Gastrocnemius medialis (tissue), 4 donors: Measurements from ENCODE around the gene HS3ST6. TPM values are rescaled to one million over a fixed set of nuclear protein-coding genes. Genes with fewer than 3 reads are reported as not detected.
"Not testable (repeated sequence)": the region's sequence is repeated elsewhere in the genome, so short reads cannot be mapped to it uniquely, and the experiment has no call there.

Experiments
- ATAC-seq, 2 donors: fragments of 150-250 bp; one replicate each; pipeline ENCODE4 v1.9.1; 2016
- DNase-seq, 2 donors: peaks; one replicate each; pipeline ENCODE4 v3.0.0-alpha.2; 2019
- H3K27ac ChIP-seq, 4 donors: fragments of 200-600 bp; sonication (generic); 1 replicate in 1 of 4; 2 replicates in 3 of 4; pipeline ENCODE4 v1.5.1; 2016 to 2018; ENCODE audit warnings: mild to moderate bottlenecking in 2 of 4, moderate library complexity in 1 of 4
- H3K27me3 ChIP-seq, 3 donors: fragments of 200-600 bp; sonication (generic) in 2 of 3; 1 replicate in 1 of 3; 2 replicates in 2 of 3; pipeline versions ENCODE4 v1.5.1 to v1.6.0; 2016 to 2019; ENCODE audit warnings: mild to moderate bottlenecking in 1 of 3, moderate library complexity in 1 of 3
- H3K36me3 ChIP-seq, 2 donors: fragments of 200-600 bp; sonication (generic) in 1 of 2; one replicate each; pipeline ENCODE4 v1.5.1; 2017 to 2018
- H3K4me1 ChIP-seq, 2 donors: fragments of 200-600 bp; sonication (generic) in 1 of 2; one replicate each; pipeline ENCODE4 v1.5.1; 2016 to 2017; ENCODE audit warnings: mild to moderate bottlenecking in 2 of 2
- H3K4me3 ChIP-seq, 4 donors: fragments of 200-600 bp; sonication (generic) in 3 of 4; 1 replicate in 1 of 4; 2 replicates in 3 of 4; pipeline ENCODE4 v1.5.1; 2016 to 2019; ENCODE audit warnings: mild to moderate bottlenecking in 2 of 4
- H3K9me3 ChIP-seq, 3 donors: fragments of 200-600 bp; sonication (generic) in 2 of 3; 1 replicate in 1 of 3; 2 replicates in 2 of 3; pipeline ENCODE4 v1.5.1; 2016 to 2019
- POLR2A ChIP-seq, 2 donors: fragments of 450-650 bp; IDR thresholded peaks; one replicate each; pipeline ENCODE4 v1.6.1; 2017; ENCODE audit warnings: antibody characterized with exemption in 2 of 2, mild to moderate bottlenecking in 2 of 2, moderate library complexity in 2 of 2
- in situ Hi-C, 4 donors: fragments of 200-750 bp; cut with MboI; loops; one replicate each; pipeline versions ENCODE4 v1.15.0 to v1.8.0; 2017; ENCODE audit warnings: low sequenced_read_pairs in 4 of 4
- intact Hi-C: fragments of 100-400 bp; cut with DNase I; formaldehyde crosslinking; loops from one replicate; pipeline ENCODE4 v1.15.1; 2023; ENCODE audit warnings: low total_unique reads
- total RNA-seq, 4 donors: library from RNA; depleted of rRNA; stranded (reverse); fragments of >200 nt; gene quantifications; one replicate each; pipeline versions ENCODE4 v1.1.0 to v1.2.3, GENCODE V29; 2016
- TF ChIP-seq, protein P1 (sequence below), 5 experiments: fragments of 450-650 bp in 3 of 5; fragments of 200-600 bp in 2 of 5; sonication (generic) in 2 of 5; IDR thresholded peaks in 4 of 5; conservative IDR thresholded peaks in 1 of 5; 1 replicate in 4 of 5; 2 replicates in 1 of 5; pipeline ENCODE4 v1.5.1; 2016 to 2019; ENCODE audit warnings: antibody characterized with exemption in 5 of 5, mild to moderate bottlenecking in 3 of 5, moderate library complexity in 3 of 5

The HS3ST6 gene
- total RNA-seq, 4 donors from 2014 or later = not detected

DNA sequence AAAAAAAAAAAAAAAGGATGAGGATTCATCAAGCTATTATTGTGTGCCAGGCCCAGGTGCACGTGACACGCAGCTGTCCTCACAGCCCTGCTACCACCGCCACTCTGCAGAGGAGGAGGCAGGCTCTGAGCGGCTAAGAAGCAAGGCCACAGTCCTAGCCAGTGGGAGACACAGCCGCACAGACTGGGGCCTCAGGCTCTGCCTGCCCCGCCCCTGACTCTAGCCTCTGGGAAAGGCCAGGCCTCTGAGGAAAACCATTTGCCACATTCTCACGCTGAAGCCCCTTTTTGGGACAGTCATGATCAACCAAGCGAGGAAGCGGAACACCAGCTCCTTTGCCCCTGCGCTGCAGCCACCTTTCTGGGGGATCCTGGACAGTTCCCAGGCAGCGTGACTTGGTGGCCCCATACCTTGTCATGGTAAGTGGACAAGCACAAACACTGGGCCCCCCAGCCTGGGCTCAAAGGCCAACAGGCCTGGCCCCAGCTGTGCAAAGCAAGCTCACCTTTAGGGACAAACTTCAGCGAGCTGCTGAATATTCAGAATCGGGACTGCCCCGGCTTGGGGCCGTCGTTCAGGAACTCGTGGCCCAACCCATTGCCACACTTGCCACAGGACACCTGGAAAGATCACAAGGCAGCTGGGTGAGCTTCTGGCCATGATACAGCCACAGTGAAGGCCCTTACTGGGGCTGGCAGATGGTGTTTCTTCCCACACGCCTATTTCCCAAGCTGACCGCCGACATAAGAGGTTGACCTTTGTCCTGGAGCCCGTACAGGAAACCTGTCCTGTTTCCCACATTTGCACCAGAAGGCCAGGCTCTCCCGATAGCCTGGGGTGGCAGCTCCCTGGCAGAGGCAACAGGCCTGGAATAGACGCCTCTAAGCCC, 22.3 kb upstream of the HS3ST6 start:
- Histone ChIP-seq H3K27ac (peak overlapping the region; percentile 98 to 100 (median 98)), H3K36me3 (peaks cover 4 to 39% of the 10 kb centered on the region in 2 donors), H3K4me3 (peak overlapping the region in 2 of 4 donors; percentile 13 to 15), H3K27me3 (no peaks in the 10 kb centered on the region), H3K9me3 (no peaks in the 10 kb centered on the region), H3K4me1 (peaks cover 28 to 42% of the 10 kb centered on the region in 2 donors)
- in situ Hi-C loops (no loop called here), intact Hi-C loops (loop anchor here (10.0 kb wide), 1 partner anchor 594 kb away; the partner anchor contains the start of genes CEMP1 and PDPK1)
- ATAC-seq (peak; percentile 15 to 50), DNase-seq (peak in 1 of 2 donors; percentile 88)
- TF ChIP-seq, protein P1, sequence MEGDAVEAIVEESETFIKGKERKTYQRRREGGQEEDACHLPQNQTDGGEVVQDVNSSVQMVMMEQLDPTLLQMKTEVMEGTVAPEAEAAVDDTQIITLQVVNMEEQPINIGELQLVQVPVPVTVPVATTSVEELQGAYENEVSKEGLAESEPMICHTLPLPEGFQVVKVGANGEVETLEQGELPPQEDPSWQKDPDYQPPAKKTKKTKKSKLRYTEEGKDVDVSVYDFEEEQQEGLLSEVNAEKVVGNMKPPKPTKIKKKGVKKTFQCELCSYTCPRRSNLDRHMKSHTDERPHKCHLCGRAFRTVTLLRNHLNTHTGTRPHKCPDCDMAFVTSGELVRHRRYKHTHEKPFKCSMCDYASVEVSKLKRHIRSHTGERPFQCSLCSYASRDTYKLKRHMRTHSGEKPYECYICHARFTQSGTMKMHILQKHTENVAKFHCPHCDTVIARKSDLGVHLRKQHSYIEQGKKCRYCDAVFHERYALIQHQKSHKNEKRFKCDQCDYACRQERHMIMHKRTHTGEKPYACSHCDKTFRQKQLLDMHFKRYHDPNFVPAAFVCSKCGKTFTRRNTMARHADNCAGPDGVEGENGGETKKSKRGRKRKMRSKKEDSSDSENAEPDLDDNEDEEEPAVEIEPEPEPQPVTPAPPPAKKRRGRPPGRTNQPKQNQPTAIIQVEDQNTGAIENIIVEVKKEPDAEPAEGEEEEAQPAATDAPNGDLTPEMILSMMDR (IDR thresholded peaks at IDR 0.05 in 4 of 5, conservative IDR thresholded peaks at IDR 0.05 in 1 of 5) = no peak
- peak in 1 of 2 donors; percentile 26 for TF ChIP-seq POLR2A (IDR thresholded peaks at IDR 0.05)

DNA sequence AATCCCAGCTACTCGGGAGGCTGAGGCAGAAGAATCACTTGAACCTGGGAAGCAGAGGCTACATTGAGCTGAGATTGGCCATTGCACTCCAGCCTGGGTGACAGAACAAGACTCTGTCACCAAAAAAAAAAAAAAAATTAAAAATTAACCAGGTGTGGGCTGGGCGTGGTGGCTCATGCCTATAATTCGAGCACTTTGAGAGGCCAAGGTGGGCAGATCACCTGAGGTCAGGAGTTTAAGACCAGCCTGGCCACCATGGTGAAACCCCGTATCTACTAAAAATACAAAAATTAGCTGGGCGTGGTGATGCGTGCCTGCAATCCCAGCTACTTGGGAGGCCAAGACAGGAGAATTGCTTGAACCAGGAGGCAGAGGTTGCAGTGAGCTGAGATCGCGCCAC, 21.6 kb upstream of the HS3ST6 start:
- H3K9me3 ChIP-seq, H3K27me3 ChIP-seq, ATAC-seq, DNase-seq, H3K4me3 ChIP-seq, in situ Hi-C loops: not testable (repeated sequence)
- Histone ChIP-seq H3K36me3 (peaks cover 4 to 39% of the 10 kb centered on the region in 2 donors), H3K27ac (peak overlapping the region; percentile 98 to 100 (median 98)), H3K4me1 (peaks cover 28 to 37% of the 10 kb centered on the region in 2 donors)
- intact Hi-C loops = loop anchor here (10.0 kb wide), 1 partner anchor 595 kb away; the partner anchor contains the start of genes CEMP1 and PDPK1

GRCh38 chr16:1938910-1939309, 20.7 kb upstream of the HS3ST6 start:
- Histone ChIP-seq H3K27me3 (no peaks in the 10 kb centered on the region), H3K4me1 (peaks cover 24 to 32% of the 10 kb centered on the region in 2 donors), H3K36me3 (peaks cover 4 to 39% of the 10 kb centered on the region in 2 donors), H3K27ac (peak overlapping the region in 3 of 4 donors; percentile 98 to 100 (median 99)), H3K9me3 (no peaks in the 10 kb centered on the region), H3K4me3 (no peak overlapping the region)
- TF ChIP-seq, protein P1 (IDR thresholded peaks at IDR 0.05 in 4 of 5, conservative IDR thresholded peaks at IDR 0.05 in 1 of 5) = no peak
- TF ChIP-seq POLR2A (IDR thresholded peaks at IDR 0.05) = no peak
- intact Hi-C loops = no loop called here
- DNase-seq (no peak), ATAC-seq (no peak)
- in situ Hi-C loops = no loop called here

DNA sequence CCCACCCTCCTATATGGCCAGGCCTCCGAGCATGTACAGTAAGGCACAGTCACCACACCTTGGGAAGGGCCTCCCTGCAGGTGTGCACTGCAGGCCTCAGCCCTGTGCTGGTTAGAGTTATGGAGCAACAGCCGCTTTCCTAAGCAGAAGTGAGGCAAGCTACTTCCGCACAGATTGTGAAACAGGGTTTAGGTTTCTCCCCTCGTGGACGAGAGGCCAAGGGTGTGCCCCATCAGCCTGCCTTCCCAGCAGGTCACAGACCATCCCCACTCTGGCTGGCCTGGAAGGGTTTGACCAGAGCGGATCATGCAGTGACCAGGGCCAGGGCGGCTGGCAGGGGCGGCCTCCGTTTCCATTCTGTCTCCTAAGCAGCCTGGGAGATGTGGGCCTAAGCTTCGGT, 20.1 kb upstream of the HS3ST6 start:
- peaks cover 4 to 39% of the 10 kb centered on the region in 2 donors for H3K36me3 ChIP-seq
- peaks cover 19 to 32% of the 10 kb centered on the region in 2 donors for H3K4me1 ChIP-seq
- intact Hi-C loops (no loop called here), in situ Hi-C loops (no loop called here)
- no peak overlapping the region for H3K4me3 ChIP-seq
- ATAC-seq (no peak), DNase-seq (peak in 1 of 2 donors; percentile 71)
- no peaks in the 10 kb centered on the region for H3K27me3 ChIP-seq
- no peaks in the 10 kb centered on the region for H3K9me3 ChIP-seq
- TF ChIP-seq, protein P1 (IDR thresholded peaks at IDR 0.05 in 4 of 5, conservative IDR thresholded peaks at IDR 0.05 in 1 of 5) = no peak
- TF ChIP-seq POLR2A (IDR thresholded peaks at IDR 0.05) = peak in 1 of 2 donors; percentile 20
- peak overlapping the region in 3 of 4 donors; percentile 98 to 100 (median 99) for H3K27ac ChIP-seq

- Histone ChIP-seq H3K27ac (no peak overlapping the region), H3K4me3 (no peak overlapping the region), H3K4me1 (peaks cover 14 to 25% of the 10 kb centered on the region in 2 donors), H3K36me3 (peaks cover 4 to 39% of the 10 kb centered on the region in 2 donors), H3K27me3 (no peaks in the 10 kb centered on the region), H3K9me3 (no peaks in the 10 kb centered on the region)
- in situ Hi-C loops = no loop called here
- ATAC-seq (no peak), DNase-seq (no peak)
- TF ChIP-seq, protein P1 (IDR thresholded peaks at IDR 0.05 in 4 of 5, conservative IDR thresholded peaks at IDR 0.05 in 1 of 5) = no peak
- no peak for TF ChIP-seq POLR2A (IDR thresholded peaks at IDR 0.05)
- intact Hi-C loops = no loop called here
Measured at GRCh38 chr16:1936945-1937479, 18.8 kb upstream of the HS3ST6 start.
